HTR-8/SVneo (cell line): ENCODE results near the gene PPP1R1C.

Experiments used
- DNase-seq: peaks from one replicate; pipeline ENCODE4 v3.0.0; 2011; ENCODE audit warnings: low spot score, mixed read lengths; ENCODE audit not compliant: insufficient read length
- FAIRE-seq: peaks from 2 replicates; lab custom pipeline; 2011; peaks lifted over from hg19 to GRCh38; lab: Jason Lieb, UNC

PPP1R1C gene

GRCh38 chr2:182055993-182056392 is 70.3 kb downstream of the PPP1R1C start:
- FAIRE-seq: no peak
- no peak for DNase-seq

DNA sequence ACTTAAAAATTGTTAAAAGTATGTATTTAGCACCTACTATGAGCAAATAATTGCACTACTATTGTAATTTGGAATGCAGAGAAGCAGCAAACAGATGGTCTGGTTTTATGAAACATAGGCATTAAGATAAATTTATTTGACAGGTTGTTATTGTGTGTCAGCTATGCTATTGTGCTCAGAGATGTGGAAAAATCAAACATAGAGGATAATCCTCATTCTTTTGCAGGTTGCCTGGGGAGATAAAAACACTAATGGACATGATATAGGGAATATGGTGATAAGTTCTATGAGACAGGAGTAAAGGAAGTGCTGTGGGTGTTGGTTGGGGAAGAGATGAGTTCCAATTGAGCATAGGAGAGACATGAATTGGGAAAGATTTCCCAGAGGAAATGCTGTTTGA is 71.3 kb downstream of the PPP1R1C start:
- no peak for DNase-seq
- no peak for FAIRE-seq

GRCh38 chr2:182058056-182058455 is 72.4 kb downstream of the PPP1R1C start:
- FAIRE-seq (no peak), DNase-seq (no peak)

- FAIRE-seq (no peak), DNase-seq (no peak)
Measured at GRCh38 chr2:182061739-182062138, 76.1 kb downstream of the PPP1R1C start.

DNA sequence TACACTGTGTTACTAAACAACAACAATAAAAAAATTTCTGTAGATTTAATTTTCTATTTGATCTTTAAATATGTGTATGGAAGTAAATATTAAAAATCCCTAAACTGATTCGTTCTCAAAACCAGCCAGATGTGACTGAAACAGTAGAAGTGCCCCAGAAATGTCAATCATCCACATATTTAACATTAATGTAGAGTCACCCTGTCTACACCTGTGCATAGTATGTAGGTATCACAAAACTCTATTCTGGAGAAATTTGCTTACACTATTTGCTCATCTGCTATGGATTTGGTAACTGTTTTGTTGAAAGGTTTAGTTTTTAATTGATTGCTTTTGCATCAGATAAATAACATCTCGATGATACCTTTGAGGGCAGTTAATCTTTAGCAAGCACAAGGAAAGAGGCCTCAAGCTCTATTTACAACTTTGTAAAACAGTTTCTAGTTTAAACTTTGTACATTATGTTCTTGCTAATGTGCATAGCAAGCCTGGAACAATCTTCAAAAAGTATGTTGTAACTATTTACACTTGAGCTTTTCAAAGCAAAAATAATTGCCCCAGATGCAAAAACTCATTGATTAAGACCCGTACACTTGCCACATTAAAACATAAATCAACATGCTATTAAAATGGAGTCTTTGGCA is 76.8 kb downstream of the PPP1R1C start:
- no peak for DNase-seq
- FAIRE-seq: no peak

- no peak for DNase-seq
Measured at GRCh38 chr2:182064019-182064778, 78.5 kb downstream of the PPP1R1C start.

GRCh38 chr2:182066400-182067087 is 80.9 kb downstream of the PPP1R1C start:
- DNase-seq (peak; percentile 44), FAIRE-seq (peak; percentile 60)

More at GRCh38 chr2:182064019-182064778, 78.5 kb downstream of the PPP1R1C start:
- FAIRE-seq: no peak

DNA sequence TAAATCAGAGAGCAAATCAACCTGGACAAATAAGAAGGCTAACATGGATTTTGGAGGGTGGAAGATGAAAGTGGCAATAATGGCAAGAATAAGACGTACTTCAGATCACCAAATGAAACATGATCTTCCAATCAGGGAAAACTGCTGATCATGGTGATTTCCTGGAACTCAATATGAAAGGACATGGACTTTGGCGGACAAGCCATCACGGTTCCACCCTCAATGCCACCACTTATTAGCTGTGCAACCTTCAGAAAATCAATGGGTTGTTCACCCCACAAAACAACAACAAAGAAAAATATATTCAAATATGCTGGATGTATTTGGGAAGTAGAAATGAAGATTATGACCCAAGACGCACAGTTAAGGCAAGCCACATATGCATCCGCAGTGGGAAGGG is 81.7 kb downstream of the PPP1R1C start:
- no peak for FAIRE-seq

DNA sequence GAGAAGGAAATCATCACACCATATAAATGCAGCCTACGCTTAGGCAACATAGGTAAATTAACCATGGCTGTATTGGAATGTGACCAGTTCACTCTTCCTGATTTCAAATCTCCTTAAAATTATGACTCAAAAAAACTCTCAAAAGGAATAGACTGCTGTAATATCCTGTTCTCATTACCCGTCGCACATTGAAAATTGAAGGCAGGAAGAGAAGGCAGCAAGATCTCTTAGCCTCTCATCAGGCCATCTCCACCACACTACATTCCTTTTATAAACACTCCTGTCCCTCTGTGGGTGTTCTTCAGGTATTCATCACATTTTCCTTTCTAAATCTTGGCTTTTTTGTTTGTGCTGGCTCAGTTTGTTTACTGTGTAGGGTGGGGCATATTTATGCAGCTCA is 83.2 kb downstream of the PPP1R1C start:
- DNase-seq (no peak), FAIRE-seq (no peak)

More for the DNA sequence above, 81.7 kb downstream of the PPP1R1C start:
- no peak for DNase-seq

GRCh38 chr2:182069416-182069815 is 83.8 kb downstream of the PPP1R1C start:
- DNase-seq: no peak
- no peak for FAIRE-seq

- DNase-seq (no peak), FAIRE-seq (no peak)
Measured at GRCh38 chr2:182069908-182070307, 84.3 kb downstream of the PPP1R1C start.

GRCh38 chr2:182070736-182071135 is 85.1 kb downstream of the PPP1R1C start:
- FAIRE-seq (no peak), DNase-seq (no peak)

DNA sequence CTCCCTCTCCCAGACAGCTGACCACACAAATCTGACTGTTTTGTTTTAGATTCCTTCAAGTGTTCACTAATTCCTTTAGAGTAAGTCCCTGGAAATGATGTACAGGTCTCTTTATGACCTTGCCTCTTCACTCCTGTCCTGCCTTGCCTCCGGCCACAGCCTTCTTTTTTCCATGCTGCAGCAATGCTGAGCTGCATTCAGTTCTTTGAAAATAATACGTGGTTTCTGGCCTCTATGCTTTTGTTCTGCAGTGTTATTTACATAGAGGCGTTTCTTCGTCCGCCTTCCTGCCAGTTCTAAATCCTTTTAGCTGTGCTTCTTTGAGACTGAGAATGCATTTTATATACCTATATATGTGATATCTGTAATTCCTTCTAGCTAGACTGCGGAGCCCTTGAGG is 87.2 kb downstream of the PPP1R1C start:
- DNase-seq: no peak
- FAIRE-seq: no peak

DNA sequence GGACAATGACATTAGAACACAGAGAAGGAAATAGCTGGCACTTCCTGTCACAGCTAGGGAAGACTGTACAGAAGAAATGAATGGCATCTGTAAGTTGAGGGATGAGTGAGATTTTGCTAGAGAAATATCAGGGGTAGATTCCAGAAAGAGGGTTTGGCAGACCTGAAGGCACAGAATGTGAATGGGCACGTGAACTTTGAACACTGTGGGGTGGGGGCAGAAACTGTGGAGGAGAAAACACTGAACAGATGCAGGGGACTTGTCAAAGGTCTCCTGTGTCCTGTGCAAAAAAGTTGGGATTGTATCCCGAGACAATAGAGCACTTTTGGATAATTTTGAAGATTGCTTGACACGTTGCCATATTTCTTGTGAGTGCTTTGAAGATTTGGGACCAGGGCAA is 88.0 kb downstream of the PPP1R1C start:
- no peak for DNase-seq
- no peak for FAIRE-seq

- DNase-seq: no peak
- no peak for FAIRE-seq
Measured at GRCh38 chr2:182077023-182077422, 91.4 kb downstream of the PPP1R1C start.

DNA sequence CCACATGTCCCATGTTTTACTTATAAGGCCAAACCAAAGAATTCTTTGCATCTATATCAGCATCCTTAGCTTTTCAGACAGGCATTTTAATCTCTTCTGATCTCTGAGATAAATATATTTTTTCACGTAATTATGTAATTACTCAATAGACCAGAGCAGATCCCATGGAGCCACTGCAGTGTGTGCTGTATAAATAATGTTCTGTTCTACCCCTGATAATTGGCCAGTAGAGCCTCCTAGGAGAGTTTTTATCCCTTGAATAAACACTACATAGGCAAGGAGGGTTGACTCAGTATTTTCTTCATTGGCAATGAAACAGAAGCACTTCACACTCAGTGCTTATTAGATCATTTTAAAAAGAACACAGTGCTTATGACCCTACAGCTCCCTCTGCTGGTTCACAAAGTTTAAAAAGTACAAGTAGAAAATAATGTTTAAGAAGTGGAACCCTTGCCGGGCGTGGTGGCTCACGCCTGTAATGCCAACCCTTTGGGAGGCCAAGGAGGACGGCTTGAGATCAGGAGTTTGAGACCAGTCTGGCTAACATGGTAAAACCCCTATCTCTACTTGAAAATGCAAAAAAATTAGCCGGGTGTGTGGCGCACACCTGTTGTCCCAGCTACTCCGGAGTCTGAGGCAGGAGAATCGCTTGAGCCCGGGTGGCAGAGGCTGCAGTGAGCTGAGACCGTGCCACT is 91.9 kb downstream of the PPP1R1C start:
- DNase-seq (peak; percentile 41), FAIRE-seq (no peak)

- no peak for DNase-seq
- no peak for FAIRE-seq
Measured at GRCh38 chr2:182078988-182079602, 93.4 kb downstream of the PPP1R1C start.

- no peak for FAIRE-seq
- DNase-seq: no peak
Measured at GRCh38 chr2:182080493-182080892, 94.8 kb downstream of the PPP1R1C start.

DNA sequence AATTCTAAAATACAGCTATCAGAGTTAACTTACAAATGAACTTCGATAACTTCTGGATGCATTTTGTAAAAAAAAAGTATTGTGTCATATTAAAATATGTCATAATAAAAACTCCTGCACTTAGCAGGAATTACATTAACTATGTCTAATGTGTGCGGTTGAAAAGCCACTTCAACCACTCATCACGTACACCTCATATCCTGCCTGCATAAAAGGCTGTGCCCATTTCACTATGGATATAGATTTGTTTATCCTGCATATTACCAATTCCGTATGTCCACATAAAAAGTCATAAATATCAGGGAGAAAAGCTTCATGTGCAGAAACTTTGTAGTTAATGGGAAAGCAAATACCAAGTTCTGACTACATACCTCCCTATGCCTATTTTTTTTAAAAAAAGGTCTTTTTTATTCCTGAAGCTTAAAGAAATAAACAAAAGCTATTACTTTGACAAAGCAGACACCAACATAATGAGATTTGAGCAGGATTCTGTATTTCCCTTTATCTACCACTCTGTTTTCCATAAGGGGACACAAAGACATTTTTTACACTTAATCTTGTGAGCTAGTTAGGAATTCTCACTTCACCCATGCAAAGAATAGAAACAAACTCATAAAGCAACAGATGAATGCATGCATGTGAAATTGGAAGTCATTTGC is 96.1 kb downstream of the PPP1R1C start:
- FAIRE-seq: no peak
- DNase-seq: no peak
